HG02763 (cell line): ENCODE results near the gene LARP6.
"Not testable (repeated sequence)": the region's sequence is repeated elsewhere in the genome, so short reads cannot be mapped to it uniquely, and the experiment has no call there.

Experiments
- ATAC-seq: cut with Tn5 transposase; IDR thresholded peaks from one replicate; pipeline ENCODE4 v1.9.1; 2021; ENCODE audit warnings: mild to moderate bottlenecking, moderate library complexity; ENCODE audit not compliant: unreplicated experiment

The LARP6 gene

DNA sequence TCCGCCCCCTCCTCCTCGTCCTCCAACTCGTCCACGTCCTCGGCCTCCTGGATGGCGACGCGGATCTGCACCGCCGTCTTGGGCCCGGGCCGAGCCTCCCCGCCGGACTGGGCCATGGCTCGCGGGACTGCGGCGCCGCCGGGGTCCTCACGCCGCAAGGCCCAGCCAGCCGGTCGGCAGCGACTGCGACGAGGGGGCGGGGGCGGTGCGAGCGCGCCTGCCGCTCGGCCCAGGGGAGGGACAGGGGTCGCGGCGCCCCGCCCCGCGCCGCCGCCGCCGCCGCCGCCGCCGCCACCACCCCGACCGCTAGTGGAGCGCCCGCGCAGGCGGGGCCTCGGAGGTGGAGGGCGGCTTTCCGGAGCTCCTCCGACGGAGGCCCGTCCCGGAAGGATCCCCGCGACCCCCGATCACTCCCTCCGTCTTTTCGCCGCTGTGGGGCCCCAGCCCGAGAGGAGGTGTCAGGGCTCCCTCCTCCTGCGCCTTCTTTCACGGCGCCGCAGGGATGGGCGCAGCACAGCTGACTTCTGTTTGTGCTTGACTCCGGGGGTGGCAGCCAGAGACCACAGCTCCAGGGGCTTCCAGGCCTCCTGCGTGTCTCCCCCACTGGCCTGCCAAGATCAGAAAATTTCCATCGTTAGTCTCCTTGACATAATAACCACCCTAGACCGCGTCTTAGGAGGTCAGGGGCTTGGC is at the start of gene LARP6:
Gene LARP6 (minus strand): TSS at position 185 of the 693 bp plus-strand sequence. CDS start 69 bp downstream, at position 116.
- no peak for ATAC-seq

DNA sequence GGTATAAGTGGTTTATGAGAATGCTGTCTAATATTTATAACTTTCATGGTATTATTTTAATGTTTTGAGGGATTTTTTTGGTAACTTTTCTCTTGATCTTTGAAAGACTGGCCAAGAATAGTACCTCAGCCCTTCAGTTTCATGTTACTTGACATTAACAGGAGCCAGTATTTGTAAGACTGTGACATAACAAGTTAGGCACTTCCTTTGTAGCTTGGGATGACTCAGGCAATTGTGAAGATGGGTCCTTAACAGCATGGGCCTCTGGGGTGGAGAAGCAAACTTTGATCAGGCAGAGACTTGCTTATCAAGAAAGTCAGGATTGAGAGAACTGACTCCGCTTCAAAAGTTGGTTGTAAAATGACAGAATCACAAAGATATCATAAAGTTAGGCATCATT is 48.1 kb upstream of the LARP6 start:
- no peak for ATAC-seq

DNA sequence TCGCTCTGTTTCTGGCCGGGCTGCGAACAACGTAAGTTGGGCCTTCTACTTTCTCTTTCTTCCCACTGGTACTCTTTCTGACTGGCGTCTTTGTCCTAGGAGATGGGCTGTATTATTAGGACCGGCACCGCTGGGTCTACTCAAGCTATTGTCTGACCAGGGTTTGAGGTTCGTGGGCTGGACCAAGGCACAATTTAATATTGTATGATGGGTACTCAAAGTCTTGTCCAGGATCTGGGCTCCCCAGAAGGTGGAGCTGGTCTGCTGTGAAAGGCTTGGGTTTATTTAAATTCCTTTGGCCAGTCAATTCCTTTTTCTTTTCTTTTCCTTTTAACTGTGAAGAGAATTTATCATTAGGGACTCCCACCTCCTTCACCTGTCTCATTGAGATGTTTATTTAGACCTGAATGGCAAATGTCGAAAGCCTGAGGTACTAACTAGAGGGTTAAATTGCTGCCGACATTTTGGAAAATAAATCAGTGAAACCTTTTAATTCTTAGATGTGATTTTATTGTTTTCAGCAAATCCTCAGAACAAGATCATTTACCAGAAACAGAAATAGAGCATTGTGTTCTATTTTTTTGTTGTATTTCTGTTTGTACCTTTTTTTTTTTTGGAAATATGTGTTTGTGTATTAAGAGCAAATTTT is 39.1 kb upstream of the LARP6 start:
- no peak for ATAC-seq

DNA sequence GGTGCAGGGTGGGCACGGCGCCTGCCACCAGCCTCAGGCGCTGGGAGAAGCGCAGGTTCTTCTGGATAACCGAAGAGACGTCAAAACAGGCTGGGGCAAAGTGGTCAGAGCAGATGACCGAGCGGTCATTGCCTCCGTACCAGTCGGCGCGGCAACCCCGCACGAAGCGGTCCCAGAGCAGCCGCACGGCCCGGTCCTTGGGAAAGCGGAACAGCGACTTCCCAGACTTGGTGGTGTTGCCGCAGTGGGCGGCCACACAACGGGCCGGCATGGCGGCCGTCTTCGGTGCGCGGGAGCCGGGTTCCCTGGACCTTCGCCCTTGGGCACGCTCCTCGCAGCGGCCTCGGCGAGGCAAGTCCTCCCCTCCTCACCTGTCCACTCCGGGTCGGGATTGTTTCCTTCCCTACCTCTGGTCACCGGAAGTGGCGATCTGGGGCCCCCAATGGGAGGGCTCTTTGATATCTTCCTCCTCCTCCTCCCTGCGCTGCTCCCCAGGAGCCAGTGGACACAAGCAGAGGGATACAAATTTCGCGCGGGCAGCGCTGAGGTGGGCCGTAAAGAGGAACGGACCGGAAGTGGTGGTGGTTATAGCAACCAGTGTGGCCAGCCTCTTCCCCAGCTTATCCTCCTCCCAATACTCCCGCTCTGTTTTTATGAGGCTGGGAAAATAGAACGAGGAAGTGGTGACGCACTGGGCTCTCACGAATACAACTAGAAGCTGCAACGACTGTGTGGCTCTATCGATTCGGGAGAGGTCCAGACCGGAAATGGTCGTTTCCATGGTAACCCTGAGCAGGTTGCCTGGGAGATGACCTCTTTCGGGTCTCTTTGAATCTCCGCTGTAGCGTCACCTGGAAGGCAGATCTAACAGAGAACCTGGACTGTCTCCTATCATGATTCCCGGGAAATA is 38.3 kb upstream of the LARP6 start, which contains the start of the genes LRRC49 and THAP10:
Gene LRRC49 (plus strand): TSS at position 825 of the 910 bp plus-strand sequence. CDS start 69 bp downstream, at position 894.
Gene THAP10 (minus strand): TSS at position 432 of the 910 bp plus-strand sequence. CDS start 161 bp downstream, at position 271.
- peak; percentile 68 for ATAC-seq

DNA sequence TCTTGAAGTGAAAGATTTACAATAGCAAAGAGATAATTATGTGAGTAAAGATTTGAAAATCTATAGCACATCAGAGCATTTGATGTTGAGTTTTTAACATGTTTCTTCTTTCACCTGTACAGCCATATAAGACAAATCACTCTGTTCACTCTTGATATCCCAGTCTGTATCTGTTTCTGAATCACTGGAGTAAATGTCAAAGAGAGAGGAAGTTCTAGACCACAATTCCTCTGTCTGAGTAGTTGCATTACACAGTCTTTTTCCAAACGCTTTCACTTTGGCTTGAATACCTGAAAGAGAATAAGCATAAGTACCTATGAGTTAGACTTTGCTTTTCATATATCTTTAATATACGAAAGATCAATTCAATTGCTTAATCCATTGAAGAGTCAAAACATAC is 28.4 kb upstream of the LARP6 start:
- ATAC-seq, result no peak

DNA sequence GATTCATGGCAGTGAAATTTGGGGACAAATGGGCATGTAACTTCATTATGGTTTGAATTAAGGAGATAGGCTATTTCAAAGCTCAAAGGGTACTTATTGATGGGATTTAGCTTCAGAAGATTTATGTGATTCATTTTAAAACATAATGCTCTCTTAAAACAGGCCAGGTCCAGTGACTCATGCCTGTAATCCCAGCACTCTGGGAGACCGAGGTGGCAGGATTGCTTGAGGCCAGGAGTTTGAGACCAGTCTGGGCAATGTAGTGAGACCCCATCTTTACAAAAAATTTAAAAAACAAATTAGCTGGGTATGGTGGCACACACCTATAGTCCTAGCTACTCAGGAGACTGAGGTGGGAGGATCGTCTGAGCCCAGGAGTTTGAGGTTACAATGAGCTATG is 26.8 kb upstream of the LARP6 start:
- ATAC-seq, result no peak

DNA sequence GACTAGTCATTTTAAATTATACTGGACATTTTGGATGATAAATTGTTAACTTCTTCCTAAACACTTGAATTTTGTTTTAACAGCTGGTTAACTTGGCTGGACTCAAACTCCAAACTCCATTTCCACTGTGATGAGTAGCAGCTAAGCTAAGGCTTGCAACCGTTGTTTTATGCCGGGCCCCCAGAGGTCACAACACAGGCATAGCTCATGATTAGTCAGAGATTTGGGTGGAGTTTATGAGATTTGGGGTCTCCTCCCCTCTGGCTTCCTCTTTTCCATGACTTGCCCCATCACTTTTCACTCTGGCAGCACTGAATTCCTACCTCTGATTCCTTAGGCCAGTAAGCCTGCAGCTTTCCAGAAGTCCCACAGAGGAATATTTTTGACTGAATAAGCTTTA is 25.4 kb upstream of the LARP6 start:
- ATAC-seq, result no peak

DNA sequence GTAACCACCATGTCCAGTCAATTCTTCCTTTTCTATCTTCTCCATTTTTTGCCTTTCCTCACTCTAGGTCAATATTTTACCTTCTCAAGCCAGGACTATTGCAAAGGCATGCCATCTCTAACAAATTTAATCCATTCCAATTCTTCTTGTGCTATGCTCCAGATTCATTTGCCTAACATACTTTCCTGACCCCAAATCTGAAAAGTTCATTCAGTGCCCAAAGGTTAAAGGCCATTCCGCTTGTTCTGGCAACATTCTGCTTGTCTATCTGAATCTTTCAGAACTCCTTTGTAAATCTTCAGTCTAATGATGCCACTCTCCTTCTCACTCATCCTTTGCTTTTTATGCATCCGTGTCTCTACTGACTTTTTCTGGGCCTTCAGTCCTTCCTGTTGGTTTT is 22.7 kb upstream of the LARP6 start:
- ATAC-seq, result no peak

DNA sequence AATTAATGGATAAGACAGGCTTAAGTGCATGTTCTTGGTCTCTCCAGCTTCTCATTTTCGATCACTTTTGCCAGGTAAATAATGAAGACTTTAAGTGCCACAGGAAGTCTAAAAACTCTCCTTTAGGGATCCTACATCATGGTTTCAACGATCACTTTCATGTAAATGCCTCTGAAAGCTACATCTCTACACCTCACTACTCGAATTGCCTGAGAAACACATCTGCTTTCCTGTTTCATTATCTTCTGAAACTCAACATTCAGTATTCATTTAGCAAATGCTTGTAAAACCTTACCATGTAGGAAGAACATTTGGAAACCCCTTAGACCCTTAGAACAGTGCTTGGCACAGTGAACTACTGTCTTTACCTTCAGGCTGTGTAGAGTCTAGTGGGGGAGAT is 22.1 kb upstream of the LARP6 start:
- ATAC-seq, result no peak

DNA sequence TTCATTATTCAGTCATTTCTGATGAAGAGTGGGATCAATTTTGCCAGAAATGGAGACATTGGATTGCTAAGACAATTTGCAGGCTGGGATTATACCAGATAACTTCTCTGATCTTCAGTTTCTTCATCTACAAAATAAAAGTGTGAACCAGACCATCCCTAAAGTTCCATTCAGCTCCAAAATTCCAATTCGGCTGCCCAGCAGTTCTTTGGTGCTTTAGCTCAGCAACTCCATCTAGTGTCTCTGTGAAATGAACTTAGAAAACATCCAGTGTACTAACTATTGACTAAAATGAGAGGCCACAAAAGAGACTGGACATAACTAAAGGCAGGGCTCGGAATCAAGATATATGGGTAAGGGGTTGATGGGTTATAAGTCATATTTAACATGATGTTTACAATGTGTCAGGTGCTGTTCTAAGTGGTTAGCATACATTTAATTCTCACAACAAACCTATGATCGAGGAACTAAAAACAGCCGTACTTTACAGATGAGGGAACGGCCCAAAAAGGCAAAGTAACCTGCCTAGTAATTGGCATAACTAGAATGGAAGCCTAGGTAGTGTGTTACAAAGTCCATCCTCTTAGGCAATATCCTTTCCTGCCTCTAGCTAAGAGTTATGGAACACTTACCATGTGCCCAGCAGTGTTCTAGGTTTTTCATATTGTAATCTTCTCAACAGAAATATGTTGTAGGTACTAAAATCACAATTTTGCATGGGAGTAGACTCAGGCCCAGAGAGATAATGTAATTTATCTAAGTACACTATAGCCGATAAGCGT is 21.2 kb upstream of the LARP6 start:
- no peak for ATAC-seq

DNA sequence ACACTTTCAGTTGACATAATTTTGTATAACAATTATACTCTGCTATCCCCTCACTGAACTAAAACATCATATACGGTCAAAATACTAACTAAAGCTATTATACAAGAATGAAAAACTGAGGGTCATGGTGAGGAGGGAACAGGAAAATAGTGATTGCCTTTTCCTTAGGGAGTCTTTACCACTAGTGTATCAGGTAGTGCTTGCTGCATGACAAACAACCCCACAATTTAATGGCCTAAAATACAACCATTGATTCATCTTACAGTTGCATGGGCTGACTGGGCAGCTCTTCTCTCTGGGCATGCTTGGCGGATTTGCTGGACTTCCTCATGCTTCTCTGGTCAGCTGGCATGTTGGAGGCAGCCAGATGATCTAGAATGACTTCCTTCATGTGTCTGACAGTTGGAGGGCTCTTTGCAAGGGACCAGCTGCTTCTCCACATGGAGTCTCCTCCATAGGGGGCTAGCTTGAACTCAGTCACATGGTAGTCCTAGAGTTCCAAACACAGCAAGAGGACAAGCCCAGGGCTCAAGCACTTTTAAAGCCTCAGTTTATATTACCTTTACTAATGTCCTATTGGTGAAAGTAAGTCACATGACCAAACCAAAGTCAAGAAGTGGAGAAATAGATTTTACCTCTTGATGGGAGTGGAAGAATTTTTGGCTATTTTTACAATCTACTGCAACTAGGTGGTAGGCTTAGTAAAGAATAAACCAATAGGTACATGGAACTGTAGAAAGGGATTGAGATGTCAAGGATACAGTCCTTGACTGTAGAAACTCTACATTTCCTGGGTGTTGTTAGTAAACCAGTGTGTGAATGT is 19.5 kb upstream of the LARP6 start:
- no peak for ATAC-seq

DNA sequence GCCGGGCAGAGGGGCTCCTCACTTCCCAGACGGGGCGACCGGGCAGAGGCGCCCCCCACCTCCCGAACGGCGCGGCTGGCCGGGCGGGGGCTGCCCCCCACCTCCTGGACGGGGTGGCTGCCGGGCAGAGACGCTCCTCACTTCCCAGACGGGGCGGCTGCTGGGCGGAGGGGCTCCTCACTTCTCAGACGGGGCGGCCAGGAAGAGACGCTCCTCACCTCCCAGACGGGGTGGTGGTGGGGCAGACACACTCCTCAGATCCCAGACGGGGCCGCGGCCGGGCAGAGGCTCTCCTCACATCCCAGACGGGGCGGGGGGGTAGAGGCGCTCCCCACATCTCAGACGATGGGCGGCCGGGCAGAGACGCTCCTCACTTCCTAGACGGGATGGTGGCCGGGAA is 17.5 kb upstream of the LARP6 start:
- ATAC-seq, result not testable (repeated sequence)

DNA sequence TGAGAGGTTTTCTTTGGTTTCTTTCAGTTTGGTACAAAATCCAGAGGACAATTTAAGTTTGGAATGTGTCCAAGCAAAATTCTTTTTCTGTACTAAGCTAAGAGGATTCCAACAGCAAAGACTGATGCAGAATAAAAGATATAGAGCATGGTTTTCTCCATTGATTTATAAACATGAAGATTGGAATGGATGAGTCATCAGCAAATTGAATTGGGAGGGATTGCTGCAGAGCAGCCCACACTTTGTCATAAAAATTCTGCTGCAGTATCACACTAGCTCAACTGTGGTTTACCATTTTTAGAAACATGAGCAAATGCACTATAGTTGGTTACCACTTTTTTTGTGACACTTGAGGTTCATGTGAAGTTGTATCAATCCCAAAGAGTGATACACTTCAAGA is 16.1 kb upstream of the LARP6 start:
- ATAC-seq, result no peak

DNA sequence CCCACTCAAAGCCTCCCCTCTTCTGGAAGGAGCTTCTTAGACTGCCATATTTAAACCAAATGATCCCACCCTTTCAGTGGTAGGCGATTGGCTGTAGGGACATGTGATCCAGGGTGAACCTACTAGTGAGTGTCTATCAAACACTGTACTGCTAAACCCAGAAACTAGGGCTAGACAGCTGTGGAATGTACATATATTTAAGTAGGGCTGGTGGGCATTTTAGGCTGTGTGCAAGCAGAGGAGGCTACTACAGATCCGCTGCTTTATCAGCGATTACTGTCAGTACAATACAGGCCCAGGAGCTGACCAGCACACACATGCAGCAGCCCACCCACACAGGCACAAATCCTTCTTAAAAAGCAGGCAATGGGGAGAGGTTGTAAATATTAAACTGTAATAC is 15.4 kb upstream of the LARP6 start:
- ATAC-seq, result no peak

DNA sequence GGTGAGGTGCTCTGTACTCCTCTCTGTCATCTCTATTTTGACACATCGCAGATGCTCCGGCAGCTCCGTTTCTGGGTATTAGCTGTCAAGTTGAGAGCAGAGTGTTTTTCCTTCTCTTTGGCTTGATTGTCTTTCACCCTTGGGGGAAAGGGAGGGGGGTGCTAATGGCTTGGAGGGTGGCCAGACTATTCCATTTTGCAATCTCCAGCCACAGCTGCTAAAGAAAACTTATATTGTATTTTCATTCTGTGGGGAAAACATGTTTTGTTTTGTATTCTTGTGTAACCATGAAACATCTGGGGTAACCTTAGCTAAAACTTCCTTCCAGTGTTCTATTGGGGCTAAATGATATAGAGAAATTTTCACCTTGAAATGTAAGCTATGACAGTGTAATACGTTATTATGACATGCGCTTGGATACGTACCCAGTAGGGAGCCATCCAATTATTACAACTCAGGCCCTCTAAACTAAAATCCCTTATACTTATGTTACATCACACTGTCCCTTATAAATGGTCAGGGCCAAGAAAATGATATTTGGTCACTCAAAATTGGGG is 14.0 kb upstream of the LARP6 start:
- no peak for ATAC-seq

DNA sequence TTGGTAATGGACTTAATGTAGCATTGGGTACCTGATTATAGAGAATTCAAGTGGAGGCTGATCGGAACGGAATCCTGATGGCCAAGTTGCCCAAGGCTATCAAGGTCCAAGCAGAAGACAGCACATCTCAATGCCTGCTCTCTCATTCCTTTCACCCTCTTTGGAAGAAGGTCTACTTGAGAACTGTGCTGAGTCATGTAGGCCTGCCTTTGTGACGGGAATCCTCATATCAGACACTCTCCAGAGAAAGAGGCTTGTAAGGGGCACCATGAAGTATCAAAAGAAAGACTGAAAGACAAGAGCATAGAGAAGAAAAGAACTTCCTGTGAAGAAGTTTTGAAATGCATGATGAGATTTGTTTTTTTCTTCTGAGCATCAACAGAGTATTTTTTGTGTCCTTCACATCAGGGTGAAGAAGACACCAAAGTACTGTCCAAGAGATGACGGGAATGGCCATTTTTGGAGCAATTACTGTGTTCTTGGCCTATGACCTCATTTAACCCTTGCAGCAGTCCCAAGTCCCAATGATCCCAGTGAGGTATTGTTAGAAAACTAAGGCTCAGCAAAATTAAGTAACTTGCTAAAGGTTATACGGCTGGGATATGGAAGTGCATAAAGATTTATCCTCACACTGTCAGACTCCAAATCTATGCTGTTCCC is 13.2 kb upstream of the LARP6 start:
- no peak for ATAC-seq

DNA sequence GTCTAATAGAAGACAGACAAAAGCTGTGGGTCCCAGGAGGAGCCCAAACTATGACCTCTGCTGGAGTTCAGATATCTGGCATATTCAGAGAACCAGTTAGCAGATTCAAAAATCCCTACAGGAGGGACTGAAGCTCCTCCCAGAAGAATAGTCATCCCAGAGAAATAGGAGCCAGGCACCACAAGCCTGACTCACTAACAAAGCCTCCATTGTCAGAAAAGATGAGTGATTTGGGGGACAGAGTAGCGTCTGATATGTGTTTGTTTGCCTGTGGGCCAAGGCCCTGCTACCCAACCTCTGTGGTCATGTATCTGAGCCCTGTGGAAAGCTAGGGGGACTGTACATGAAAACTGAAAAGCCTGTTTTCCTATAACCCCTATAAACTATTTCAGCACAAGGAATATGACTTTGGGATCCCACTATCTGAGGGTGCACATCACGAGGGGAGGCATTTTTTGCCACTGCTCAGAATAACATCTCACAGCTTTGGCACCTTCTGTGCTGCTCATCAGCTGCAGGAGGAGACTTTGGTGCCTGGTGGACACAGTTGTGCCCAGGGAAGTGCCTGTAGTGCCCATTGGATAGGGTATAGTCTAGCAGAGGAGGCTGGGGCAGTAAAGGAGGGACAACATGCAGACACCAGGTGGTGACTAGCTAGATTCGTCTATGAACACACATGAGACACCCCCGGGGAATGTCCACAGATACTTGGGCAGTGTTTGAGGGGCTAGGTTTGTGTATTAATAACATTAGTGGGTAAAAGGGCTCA is 9.7 kb upstream of the LARP6 start:
- ATAC-seq, result no peak

DNA sequence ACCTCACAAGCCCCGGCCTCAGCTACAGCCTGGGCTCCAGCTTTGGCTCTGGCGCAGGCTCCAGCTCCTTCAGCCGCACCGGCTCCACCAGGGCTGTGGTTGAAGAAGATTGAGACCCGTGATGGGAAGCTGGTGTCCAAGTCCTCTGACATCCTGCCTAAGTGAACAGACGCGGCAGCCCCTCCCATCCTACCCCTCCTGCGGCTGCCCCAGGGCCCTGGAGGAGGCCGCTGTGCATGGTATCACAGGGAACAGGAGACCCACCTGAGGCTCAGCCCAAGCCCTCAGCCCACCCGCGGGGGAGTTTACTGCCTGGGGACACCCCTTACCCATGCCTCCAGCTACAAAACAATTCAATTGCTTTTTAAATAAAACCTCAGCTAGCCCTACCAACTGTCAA is 6.0 kb upstream of the LARP6 start:
- no peak for ATAC-seq
